AG04450 (cell line): Measurements from ENCODE around the gene ZNF410. TPM values are rescaled to one million over a fixed set of nuclear protein-coding genes. Genes with fewer than 3 reads are reported as not detected.

ENCODE experiments used
- CTCF ChIA-PET: fragments of 300-600, 350-600 bp; formaldehyde crosslinking; extraction: SDS; loops from one replicate; lab custom pipeline; 2022; ENCODE audit warnings: antibody characterized with exemption, inconsistent platforms; lab: Charles Lee
- POLR2A ChIA-PET: fragments of 350-600 bp; formaldehyde crosslinking; extraction: SDS; loops from one replicate; lab custom pipeline; 2021; ENCODE audit warnings: antibody characterized with exemption, inconsistent platforms; lab: Yijun Ruan, JAX
- DNase-seq: peaks from one replicate; pipeline ENCODE4 v3.0.0-alpha.2; 2011; ENCODE audit warnings: low read depth, low spot score
- H3K27ac ChIP-seq: one replicate; pipeline ENCODE4 v1.5.1; 2012; ENCODE audit warnings: low read depth, low read length, control low read depth
- H3K27me3 ChIP-seq: one replicate; pipeline ENCODE4 v1.6.0; 2012; ENCODE audit warnings: low read length; ENCODE audit not compliant: control insufficient read depth, insufficient read depth
- H3K4me3 ChIP-seq: 2 replicates; pipeline ENCODE4 v1.5.1; 2011; ENCODE audit warnings: mild to moderate bottlenecking, low read depth, low read length, control low read depth
- H3K9me3 ChIP-seq: 2 replicates; pipeline ENCODE4 v1.5.1; 2012; ENCODE audit warnings: low read length; ENCODE audit not compliant: control insufficient read depth, insufficient read depth
- CTCF ChIP-seq: IDR thresholded peaks from 2 replicates; pipeline ENCODE4 v1.5.1; 2011; ENCODE audit warnings: low read depth, low read length, control low read depth, inconsistent platforms
- polyA plus RNA-seq: library from polyadenylated mRNA; depleted of rRNA; stranded (reverse); fragments of >200 nt; gene quantifications from 2 replicates; pipeline ENCODE4 v1.2.3, GENCODE V29; 2011

ZNF410 gene
- polyA plus RNA-seq, 1 experiment: 54.5 TPM

GRCh38 chr14:73870525-73871235 is 16.0 kb upstream of the ZNF410 start:
- CTCF ChIA-PET: interaction anchor here (0.7 to 0.9 kb wide), 2 partner anchors 27 to 142 kb away, joined by 3 to 4 read pairs; no protein-coding TSS in a partner anchor
- H3K9me3 ChIP-seq: no peaks in the 10 kb centered on the region
- POLR2A ChIA-PET: no interaction called here
- no peak for TF ChIP-seq CTCF
- no peak for DNase-seq
- no peaks in the 10 kb centered on the region for H3K27me3 ChIP-seq
- H3K4me3 ChIP-seq: no peak overlapping the region
- H3K27ac ChIP-seq: no peak overlapping the region

GRCh38 chr14:73873660-73874059 is 13.0 kb upstream of the ZNF410 start:
- no peak for DNase-seq
- POLR2A ChIA-PET: interaction anchor here (0.7 kb wide), 1 partner anchor 22 kb away, joined by 5 read pairs; the partner anchor contains the start of gene PTGR2
- Histone ChIP-seq H3K4me3 (no peak overlapping the region), H3K27me3 (no peaks in the 10 kb centered on the region), H3K9me3 (no peaks in the 10 kb centered on the region), H3K27ac (no peak overlapping the region)
- CTCF ChIA-PET: no interaction called here
- TF ChIP-seq CTCF: no peak

- POLR2A ChIA-PET: no interaction called here
Measured at GRCh38 chr14:73877790-73878189, 8.9 kb upstream of the ZNF410 start.

GRCh38 chr14:73878436-73878835 is 8.2 kb upstream of the ZNF410 start:
- POLR2A ChIA-PET: interaction anchor here (0.8 to 1.0 kb wide), 2 partner anchors 8 to 93 kb away, joined by 3 read pairs; partner anchors contain the start of gene ZNF410

More at GRCh38 chr14:73877790-73878189, 8.9 kb upstream of the ZNF410 start:
- H3K27me3 ChIP-seq: no peaks in the 10 kb centered on the region
- no peak for TF ChIP-seq CTCF
- CTCF ChIA-PET: interaction anchor here (0.6 kb wide), 1 partner anchor 10 kb away, joined by 3 read pairs; no protein-coding TSS in a partner anchor
- H3K27ac ChIP-seq: peak overlapping the region; percentile 21
- H3K4me3 ChIP-seq: no peak overlapping the region
- DNase-seq: no peak
- no peaks in the 10 kb centered on the region for H3K9me3 ChIP-seq

More at GRCh38 chr14:73878436-73878835, 8.2 kb upstream of the ZNF410 start:
- DNase-seq: peak; percentile 53
- Histone ChIP-seq H3K4me3 (no peak overlapping the region), H3K27me3 (no peaks in the 10 kb centered on the region), H3K9me3 (no peaks in the 10 kb centered on the region), H3K27ac (no peak overlapping the region)
- no peak for TF ChIP-seq CTCF
- CTCF ChIA-PET: interaction anchor here (0.6 kb wide), 1 partner anchor 11 kb away, joined by 3 read pairs; no protein-coding TSS in a partner anchor
